GM19240 (cell line): ENCODE results near the gene MUCL1.

Source experiments
- DNase-seq: peaks from one replicate; pipeline ENCODE4 v3.0.0; 2011; ENCODE audit warnings: low spot score; ENCODE audit not compliant: insufficient read length

The MUCL1 gene

DNA sequence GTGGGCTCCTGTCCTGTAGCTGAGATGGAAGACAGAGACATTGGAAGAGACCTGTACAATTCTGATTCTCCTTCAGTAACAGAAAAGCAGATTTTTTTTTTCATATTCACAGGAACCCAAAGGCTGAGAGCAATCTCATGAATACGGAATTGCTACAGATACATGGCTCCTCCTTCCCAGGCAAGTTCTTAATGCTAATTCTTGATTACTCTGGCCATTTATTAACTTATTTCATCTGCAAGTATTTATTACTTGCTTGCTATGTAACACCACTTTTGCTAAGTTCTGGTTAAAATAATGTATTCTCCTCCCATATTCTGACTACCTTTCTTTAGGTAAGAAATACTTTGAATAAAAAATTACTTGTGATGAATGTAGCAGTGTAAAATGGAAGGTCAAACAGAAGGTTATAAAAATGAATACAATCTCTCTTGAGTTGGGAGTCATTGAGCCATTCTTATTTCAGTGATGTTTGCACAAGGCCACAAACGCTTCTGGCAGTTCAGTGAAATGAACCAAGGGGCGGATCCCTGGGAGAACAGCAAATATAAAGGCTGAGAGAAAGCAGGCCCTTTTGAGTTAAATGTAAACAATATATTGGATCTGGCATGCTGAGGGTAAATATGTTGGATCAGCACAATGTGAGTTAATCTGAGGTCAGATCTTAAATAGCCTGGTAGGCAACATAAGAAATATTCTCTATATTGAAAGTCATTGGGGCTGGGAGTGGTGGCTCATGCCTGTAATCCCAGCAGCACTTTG lies 37.6 kb downstream of the MUCL1 start:
- no peak for DNase-seq
